Keratinocyte (primary cell): ENCODE data around the gene COX7B2.

Source experiments
- EZH2 ChIP-seq: IDR thresholded peaks from one replicate; pipeline ENCODE4 v1.6.1; 2012; ENCODE audit warnings: inconsistent platforms, mild to moderate bottlenecking, low read length, moderate library complexity
- TF ChIP-seq, protein P1 (sequence below), 3 experiments: IDR thresholded peaks in 1 of 3; conservative IDR thresholded peaks in 1 of 3; optimal IDR thresholded peaks in 1 of 3; 2 replicates in 2 of 3; 3 replicates in 1 of 3; pipeline versions ENCODE3 to v1.5.1; 2011; ENCODE audit warnings: low read length in 3 of 3, mild to moderate bottlenecking in 3 of 3, moderate library complexity in 2 of 3, control low read depth in 1 of 3, inconsistent platforms in 1 of 3; ENCODE audit not compliant: insufficient read depth in 2 of 3; ENCODE audit errors: extremely low read depth in 1 of 3

DNA sequence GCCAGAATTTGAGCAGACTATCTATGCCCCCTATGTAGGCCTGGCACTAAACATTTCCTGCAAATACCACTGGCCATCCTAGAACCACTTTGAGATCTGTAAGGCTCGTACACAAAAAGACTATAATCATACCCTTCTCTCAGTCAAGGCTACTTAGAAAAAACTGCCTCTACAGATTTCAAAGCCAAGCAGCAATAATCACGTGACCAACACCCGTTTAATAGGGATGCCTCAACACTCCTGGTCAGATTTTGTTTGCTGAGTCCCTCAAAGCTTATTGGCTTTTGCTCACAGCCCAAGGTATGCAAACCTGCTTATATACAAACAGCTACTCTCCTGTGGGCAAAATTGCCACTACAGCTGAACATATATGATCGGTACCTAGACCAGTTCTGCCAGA lies 897 bp downstream of the COX7B2 start:
- TF ChIP-seq, protein P1, sequence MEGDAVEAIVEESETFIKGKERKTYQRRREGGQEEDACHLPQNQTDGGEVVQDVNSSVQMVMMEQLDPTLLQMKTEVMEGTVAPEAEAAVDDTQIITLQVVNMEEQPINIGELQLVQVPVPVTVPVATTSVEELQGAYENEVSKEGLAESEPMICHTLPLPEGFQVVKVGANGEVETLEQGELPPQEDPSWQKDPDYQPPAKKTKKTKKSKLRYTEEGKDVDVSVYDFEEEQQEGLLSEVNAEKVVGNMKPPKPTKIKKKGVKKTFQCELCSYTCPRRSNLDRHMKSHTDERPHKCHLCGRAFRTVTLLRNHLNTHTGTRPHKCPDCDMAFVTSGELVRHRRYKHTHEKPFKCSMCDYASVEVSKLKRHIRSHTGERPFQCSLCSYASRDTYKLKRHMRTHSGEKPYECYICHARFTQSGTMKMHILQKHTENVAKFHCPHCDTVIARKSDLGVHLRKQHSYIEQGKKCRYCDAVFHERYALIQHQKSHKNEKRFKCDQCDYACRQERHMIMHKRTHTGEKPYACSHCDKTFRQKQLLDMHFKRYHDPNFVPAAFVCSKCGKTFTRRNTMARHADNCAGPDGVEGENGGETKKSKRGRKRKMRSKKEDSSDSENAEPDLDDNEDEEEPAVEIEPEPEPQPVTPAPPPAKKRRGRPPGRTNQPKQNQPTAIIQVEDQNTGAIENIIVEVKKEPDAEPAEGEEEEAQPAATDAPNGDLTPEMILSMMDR (optimal IDR thresholded peaks at IDR 0.05 in 1 of 3, IDR thresholded peaks at IDR 0.05 in 1 of 3, conservative IDR thresholded peaks at IDR 0.05 in 1 of 3; ENCODE audit: extremely low read depth in 1 of 3, insufficient read depth in 2 of 3, low read length in 3 of 3) = no peak
- no peak for TF ChIP-seq EZH2
